HG03139 (cell line): ENCODE results near the gene PARP11.

ENCODE experiments used
- ATAC-seq: cut with Tn5 transposase; IDR thresholded peaks from one replicate; pipeline ENCODE4 v1.9.1; 2021; ENCODE audit not compliant: unreplicated experiment

PARP11 gene

DNA sequence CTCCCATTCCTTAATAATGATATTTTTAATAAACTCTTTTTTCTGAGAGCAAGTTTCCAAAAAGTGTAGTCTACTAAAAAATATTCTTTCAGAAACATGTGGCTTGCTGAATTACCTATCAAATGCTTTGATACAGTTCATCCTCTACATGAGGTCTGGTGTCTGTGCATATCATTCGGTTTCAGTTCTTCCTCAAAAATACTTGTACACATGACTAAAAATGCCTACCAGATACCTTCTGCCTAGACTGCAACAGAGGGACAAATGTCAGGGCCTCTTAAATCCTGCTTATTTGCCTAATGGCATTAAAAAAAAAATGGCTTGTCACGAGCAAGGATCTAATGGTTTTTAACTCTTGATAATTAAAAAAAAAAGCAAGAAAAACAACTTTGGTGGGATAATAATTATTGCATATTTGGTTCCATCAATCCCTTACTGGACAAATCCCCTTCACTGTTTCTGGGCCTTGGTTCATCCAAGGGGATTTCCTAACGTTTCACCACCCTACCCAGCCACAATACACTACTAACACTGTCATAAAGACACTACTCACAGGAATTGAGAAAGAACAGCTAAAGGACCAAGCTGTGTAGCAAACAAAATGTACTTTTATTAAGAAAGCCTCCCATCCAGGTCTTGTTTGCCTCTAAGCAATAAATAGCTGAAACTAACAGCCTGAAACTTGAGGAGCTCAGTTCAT, 45.7 kb downstream of the PARP11 start:
- no peak for ATAC-seq

GRCh38 chr12:3821441-3821840, 51.8 kb downstream of the PARP11 start:
- ATAC-seq: no peak

- ATAC-seq: no peak
Measured at GRCh38 chr12:3820122-3820521, 53.1 kb downstream of the PARP11 start.

DNA sequence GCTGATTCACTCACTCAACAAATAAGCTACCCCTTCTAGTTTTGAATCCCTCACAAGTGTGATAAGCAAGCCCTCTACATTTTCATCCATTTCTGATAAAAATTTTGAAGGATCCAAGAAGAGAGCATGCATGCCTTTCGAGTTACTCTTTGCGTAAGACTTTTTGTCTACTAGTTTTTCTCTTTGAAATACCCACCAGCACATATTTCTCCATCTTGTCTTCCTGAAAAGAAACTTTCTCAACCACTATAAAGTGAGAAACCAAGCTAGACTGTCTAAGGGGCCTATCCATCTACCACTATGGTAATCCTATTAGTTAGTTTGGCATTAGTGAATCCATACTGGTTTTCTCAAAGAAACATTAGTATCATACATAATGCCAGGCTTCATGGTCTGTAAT, 56.9 kb downstream of the PARP11 start:
- ATAC-seq: no peak

DNA sequence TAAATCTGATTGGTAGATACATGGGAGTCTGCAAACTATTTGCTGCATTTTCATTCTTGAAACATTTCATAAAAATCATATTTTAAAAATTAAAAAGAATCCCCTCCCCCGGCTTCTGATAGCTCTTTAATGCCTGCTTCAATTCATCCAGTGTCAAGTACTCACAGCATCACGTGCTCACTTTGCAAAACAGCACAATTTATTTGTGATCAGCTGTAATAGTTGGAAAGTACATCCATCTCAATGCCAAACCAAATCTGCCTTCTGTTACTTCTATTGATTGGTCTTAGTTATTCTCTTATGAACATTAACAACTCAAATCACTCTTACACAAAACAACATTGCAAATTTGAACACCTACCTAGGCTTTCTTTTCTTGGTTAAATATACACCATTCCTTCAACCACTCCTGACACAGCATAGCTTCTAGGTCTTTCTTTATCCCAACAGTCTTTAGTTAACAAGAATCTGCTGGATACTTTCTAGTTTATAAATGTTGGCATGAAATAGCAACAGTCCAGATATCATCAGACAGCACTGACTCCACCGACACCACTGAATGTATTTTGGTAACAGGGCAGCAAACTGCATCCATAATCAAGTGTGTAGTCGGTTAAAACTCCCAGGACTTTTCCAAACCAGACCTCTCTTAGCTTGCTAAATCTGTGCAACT, 58.0 kb downstream of the PARP11 start:
- ATAC-seq: no peak

- ATAC-seq: no peak
Measured at GRCh38 chr12:3810540-3810939, 62.7 kb downstream of the PARP11 start.

GRCh38 chr12:3810016-3810370, 63.2 kb downstream of the PARP11 start:
- no peak for ATAC-seq

GRCh38 chr12:3809357-3810015, 63.7 kb downstream of the PARP11 start:
- ATAC-seq: no peak

DNA sequence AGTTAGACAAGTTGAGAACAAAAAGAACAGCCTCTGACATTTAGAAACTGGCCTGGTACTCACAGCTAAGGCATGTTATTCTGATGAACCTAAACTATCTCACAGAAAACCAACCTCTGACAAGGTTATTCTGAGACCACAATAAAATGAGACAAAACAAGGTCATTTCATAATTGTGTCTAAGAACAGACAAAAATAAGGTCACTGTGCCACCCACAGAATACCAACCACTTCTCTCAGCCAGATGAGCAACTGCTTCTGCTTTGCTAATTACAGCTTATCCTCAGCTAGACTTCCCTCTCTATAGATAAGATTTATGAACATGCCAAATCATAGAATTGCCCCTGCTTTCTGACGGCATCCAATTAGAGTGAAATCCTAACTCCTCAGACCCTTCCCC, 68.1 kb downstream of the PARP11 start:
- no peak for ATAC-seq

DNA sequence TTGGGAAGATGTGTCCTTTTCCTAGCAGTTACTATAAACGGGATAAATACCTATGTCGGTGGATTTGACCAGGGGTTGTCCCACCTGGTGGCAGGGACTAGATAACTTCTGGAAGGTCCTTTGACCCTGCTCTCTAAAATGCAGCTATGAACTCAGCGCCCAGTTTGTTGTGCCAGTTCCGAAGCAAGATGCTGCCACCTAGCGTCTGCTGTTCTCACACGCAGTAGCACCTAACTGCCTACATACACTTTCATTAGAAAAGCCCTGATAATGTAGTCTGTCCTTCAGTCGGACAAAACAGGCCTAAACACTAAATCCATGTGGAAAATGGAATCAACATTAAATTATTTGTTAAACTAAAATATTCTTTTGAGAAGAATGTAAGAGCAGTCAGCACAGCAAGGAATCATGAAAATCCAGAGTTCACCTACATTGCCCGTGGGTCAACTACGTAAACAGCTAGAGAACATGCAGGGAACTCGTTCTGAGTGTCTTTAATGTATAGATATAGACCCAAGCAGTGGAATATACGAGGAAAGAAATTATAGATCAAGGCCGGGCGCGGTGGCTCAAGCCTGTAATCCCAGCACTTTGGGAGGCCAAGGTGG, 69.2 kb downstream of the PARP11 start:
- no peak for ATAC-seq

- no peak for ATAC-seq
Measured at GRCh38 chr12:3802721-3803120, 70.5 kb downstream of the PARP11 start.

GRCh38 chr12:3797531-3798048, 75.6 kb downstream of the PARP11 start:
- no peak for ATAC-seq

DNA sequence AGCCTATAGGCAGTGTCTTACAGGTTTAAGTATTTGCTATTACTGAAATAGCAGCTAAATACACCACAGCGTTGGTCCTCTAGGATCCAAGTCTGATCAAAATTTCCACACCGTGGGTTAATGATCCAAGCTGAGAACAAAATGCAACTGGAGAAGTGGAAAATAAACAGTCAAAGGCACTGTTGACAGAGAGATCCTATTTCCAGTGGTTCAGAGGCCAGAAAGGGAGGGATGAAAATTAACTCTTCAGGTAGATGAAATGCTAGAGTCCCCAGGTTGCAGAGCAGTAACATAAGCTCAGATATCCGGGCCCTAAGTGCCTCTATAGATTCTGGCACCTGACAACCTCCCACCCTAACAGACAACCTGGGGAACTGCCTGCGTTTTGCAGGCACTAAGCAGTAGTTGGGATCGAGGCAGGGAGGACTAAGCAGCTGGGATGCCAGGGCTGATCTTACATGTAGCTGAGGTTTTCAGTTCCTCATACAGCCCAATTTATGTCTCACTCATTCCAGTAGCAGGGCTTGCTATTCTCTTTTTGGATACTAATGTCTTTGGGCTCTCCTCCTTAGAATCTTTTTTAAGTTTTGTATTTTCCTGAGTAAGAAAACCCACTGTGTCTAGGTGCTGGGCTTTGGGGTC, 77.6 kb downstream of the PARP11 start:
- ATAC-seq: no peak

- no peak for ATAC-seq
Measured at GRCh38 chr12:3795066-3795465, 78.1 kb downstream of the PARP11 start.

DNA sequence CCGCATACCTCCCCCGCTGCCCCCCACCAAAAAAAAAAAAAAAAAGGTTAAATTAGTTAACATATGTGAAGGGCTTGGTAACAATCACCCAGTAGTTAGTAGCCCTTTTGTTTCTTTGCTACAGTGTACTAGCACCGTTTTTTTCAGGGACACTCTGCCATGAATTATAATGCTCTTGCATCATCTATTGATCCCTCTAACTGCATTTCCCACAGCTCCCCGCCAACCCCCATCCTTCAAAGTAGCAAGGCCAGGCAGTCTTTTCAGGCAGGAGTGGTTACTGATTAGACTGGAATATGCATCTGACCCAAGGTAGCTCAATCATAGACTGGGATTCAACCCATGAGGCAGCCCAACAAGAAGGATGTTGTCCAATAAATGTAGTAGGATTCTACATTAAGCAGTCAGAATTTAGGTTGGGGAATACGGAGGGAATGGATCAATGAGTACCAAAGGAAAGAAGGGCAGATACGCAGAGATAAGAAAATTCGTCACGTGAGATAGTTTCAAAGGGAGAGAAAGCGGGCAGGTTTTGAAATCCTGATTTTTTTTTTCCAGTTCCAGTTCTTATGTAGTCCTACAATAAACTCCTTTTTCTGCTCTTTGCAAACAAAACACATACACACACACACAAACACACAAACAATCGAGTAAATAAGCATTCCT, 80.4 kb downstream of the PARP11 start:
- no peak for ATAC-seq

DNA sequence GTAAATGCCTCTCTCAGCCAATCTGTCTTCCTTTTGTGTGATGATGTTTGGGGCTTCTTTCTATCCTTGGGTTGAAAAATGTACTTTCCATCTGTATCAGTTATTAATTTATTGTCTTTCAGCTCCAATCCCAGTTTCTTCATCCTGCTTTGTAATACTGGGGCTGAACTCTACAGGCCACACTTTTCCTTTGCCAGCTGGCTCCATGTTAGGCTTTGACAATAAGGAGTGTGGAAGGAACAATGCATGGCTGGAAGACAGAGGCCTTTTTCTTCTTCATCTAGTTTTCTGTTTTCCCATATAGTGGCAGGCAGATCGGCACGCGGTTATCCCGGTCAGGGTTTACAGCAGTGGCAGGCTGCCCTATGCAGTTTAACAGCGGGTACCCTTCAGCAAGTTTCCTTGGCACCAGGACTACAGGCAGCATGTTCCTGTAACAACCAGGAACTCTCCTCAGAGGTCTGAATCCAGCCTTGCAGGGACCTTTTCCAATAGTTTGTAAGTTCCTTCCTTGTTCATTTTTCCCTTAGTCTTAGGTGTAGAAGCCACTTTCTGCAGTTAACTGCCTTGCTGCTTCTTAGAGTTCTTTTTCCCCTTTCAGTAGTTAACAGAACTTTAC, 81.8 kb downstream of the PARP11 start:
- no peak for ATAC-seq

- no peak for ATAC-seq
Measured at GRCh38 chr12:3790642-3791041, 82.6 kb downstream of the PARP11 start.

DNA sequence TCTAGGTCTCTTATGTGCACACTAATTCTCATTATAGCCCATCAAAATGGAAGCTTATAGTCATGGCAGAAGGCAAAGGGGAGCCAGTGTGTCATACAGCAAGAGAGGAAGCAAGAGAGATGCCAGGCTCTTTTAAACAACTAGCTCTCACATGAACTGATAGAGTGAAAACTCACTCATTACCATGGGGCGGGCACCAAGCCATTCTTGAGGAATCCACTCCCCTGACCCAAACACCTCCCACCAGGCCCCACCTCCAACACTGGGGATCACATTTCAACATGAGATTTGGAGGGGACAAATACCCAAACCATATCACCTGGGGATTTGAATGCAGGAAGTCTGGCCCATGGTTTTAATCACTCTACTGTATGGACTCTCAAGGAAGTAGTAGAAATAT, 83.4 kb downstream of the PARP11 start:
- ATAC-seq: no peak

DNA sequence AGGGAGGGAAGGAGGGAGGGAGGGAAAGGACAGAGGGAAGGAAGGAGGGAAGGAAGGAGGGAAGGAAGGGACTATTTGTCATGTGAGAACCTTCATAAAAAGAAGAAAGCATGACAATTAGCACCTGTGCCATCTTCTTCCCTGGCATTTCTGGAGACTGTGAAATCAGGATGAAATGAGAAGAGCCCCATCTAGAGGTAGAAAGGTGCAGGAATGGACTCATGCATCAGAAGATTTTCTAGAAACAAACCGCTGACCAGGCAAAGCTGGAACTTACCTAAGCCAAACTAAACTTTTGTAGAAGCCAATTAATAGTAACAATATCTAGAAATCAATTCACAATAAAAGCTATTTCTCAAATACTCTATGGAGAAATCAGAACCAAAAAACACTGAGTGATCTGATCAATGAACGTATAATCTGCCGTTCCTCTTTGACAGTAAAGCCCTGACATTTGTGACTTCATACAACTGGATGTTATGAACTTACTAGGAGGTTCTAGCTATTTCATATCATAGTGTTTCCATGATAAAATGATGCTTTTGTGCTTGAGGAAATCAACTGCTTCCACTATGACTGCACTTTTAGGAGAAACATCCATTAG, 95.9 kb downstream of the PARP11 start:
- ATAC-seq: no peak
